CD4-positive, alpha-beta T cell treated with Interleukin-1 beta for 1 hour (primary cell): ENCODE data around the gene KCNC1.

Experiments used
- DNase-seq, 2 donors: peaks; one replicate each; pipeline ENCODE4 v3.0.0-alpha.2; 2020 to 2022

The KCNC1 gene

DNA sequence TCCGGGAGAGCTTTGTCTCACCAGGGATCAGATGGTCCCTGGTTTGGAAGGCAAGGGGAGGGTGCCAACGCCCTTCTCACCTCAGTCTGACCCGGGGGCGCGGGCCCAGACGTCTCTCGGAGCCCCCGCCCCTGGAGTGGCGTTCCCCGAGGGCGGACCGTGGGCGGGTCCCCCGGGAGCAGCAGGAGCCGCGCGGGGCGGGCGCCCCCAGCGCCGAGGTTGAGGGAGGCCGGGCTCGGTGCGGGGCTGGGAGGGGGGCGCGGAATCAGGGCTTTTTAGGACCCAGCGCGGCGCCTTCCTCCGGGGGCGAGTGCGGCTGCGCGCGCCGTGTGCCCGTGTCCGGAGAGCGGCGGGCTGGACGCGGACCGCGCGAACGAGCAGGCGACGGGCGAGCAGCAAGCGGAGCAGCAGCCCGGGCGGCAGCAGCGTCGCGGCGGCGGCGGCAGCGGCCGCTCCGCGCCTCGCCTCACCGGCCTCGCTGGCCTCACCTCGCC, at the start of gene KCNC1:
TSS of gene KCNC1 (plus strand) at position 364 of the 494 bp plus-strand sequence. CDS start 1,222 bp downstream, outside the sequence.
- no peak for DNase-seq

DNA sequence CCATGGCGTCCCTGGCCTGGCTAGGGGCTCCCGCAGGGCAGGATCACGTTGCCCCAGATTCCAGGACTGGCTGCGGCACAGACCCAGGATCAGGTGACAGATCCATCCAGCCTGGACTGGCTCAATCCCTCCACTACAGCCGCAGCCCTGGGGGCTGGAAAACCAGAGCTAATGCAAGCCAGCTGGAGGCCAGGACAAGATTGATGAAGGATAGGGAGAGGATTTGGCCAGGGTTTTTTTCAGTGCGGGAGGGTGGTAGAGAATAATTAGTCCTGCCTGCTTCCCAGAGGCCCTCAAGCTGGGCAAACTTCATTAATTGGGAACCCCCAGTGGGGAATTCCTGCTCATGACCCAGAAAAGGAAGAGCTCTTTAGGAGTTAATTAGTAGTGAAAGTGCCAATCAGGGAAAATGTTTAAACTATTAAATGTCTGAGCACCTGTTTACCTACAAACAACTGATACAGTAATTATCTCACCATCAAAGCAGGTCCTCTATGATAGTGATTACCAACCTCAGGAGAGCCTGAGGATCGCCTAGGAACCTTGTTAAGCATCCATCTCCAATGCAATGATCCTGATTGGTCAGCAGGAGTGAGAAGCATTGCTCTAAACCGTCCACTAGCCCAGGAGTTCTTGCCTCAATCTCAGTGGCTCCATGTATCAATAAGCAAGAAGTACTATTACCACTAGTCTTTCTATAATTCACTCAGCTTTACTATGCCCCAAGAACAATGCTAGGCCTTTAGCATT, 48.2 kb upstream of the KCNC1 start:
- DNase-seq: no peak

- no peak for DNase-seq
These were observed 46.5 kb upstream of the KCNC1 start for GRCh38 chr11:17687946-17688670.

- no peak for DNase-seq
These were observed 43.0 kb upstream of the KCNC1 start for GRCh38 chr11:17691550-17691949.

DNA sequence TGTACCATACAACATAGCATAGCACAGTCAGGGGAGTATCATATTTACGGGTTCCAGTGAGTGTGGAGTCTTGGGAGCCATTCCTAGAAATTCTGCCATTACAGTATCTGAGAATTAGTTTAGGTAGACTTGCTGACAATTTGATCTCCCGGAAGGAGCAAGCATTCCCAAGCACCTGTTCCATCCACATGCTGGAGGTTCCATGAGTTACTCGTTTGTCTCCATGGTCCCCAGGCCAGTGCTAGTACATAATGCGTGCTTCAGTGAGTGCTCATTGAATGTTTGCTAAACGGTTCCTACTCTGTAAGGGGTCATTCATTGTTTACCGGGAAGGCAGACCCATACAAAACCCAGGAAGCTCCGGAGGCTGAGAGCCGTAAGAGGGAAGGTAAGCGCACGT, 42.6 kb upstream of the KCNC1 start:
- no peak for DNase-seq

GRCh38 chr11:17692931-17693330, 41.6 kb upstream of the KCNC1 start:
- DNase-seq: no peak

GRCh38 chr11:17693531-17693930, 41.0 kb upstream of the KCNC1 start:
- no peak for DNase-seq

GRCh38 chr11:17694494-17695110, 40.0 kb upstream of the KCNC1 start:
- DNase-seq: no peak

DNA sequence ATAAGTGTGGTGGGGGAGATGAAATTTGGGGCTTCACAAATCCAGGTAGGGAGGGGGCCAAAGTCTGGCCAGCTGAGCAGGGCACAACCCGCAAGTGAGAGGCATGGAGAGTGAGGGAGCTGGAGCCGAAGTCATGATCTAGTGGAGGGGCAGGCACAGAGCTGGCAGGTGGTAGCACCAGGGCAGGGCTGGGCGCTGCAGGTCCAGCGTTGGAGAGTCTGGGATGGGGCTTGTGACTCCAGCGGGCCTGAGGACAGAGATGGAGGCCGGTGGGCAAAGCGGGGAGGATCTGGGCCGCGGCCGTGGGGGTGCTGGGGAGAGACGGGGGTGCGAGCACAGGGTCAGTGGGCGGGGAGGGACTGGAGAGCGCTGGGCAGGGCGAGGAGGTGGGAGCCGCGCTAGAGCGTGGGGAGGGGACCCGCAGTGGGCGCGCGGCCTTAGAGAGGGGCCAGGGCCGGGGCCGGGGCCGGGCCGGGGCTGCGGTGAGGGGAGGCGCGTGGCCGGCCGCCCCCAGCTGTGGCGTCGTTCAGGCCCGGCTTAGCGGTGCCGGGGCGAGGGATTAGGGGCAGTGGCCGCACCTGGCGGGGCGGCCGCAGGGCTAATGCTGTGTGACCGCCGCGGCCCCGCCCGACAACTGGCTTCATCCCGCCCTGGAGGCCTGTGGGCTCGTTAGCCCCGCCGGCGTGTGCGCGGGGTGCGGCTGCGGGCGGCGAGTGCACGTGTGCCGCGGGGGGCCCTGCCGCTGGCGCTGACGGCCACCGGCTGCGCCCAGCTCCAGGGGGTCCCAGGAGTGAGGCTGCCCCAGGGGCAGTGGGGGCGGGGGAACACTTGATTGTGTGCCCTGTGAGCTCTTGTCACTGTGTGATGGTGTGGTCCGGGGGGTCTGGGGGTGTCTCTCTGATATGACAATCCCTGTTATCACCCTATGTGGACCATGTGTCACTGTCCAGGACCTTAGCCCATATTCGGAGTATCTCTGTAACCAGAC, 38.8 kb upstream of the KCNC1 start:
- no peak for DNase-seq

DNA sequence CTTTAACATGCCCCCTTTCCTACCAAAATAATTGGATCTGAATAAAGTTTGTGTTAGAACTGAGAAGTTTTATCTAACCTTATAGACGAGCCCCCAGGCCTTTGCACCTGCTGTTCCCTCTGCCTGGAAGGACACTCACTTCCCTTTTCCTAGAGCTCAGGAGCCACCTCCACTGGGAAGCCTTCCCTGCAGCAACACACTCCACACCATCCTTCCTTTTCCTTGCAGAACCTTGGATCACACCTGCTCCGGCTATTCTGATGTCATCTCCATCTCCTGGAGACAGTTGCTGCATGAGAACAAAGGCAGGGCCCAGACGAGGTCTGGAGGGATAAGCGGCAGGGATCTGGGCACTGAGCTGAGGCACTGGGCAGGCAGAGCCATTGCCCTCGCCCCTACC, 37.8 kb upstream of the KCNC1 start:
- DNase-seq: no peak

DNA sequence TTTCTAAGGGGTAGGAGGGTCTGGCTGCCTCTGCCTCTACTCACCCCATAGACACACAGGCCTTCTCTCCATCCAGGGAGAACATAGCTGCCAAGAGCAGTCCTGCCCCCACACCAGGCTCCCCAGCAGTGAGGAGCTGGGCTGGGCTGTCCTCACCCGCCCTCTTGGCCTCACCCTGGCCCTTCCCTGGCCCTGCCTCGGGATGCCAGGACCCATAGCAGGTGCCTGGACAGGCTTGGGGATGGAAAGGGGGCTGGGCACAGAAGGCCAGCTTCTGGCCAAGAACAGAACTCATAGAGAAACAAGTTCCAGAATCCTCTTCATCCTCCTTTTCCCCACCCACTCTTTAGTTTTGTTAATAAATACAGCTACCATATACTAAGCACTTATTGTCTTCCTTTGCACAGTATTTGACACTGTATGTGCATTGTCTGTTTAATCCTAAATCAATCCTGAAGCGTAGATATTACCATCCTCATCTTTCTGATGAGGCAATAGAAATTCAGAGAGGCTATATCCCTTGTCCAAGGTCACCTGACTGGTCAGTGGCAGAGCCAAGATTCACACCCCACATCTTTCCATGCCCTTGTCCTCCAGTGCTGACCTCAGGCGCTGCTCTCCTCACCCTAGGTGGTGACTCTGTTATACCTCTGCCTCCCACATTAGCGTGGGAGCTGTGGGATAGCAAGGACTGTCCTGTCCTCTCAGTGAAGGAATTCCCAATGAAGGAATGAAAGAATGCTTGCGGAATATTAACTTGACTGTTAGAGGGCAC, 37.2 kb upstream of the KCNC1 start:
- no peak for DNase-seq

DNA sequence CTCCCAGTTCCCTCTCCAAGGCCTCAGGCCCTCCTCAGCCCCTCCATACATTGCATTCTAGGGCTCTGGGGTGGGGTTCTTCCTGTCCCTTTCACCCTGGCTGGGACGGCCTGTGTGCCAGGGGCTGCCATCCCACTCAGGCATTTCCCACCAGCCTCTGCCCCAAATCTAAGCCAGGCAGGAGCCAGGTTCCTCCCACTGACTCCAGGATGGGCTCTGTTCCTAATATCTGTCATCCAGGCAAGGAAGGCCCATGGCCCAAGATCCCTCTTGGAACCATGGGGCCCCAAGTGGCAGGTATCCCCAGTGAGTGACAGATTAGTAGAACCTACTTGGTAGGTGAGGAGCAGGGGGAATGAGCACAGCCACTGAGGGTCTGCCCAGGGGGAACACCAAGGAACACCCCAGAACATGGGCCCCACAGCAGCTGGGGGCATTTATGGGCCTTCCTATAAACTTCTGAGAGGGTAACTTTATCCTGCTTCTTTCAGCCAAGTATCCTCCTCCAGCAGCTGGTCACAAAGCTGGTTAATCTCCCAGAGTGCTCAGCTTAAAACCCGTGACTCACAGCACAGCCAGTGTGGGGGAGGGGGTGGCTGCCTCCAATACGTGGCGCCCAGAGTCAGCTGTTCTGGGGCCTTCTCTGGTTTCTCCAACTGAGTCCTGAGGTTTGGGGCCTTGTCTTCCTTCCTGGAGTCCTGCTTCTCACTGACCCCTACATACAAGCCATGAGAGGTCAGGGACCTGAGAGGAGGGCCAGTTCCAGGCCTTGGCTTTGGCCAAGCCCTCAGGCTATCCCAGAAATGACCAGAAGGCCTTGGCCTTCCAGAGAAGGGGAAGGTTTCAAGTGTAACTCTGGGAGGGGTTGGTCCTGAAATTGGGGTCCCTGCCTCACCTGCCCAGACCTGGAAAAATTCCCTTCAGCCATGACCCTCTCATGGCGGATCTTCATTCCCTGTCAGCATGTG, 35.1 kb upstream of the KCNC1 start:
- DNase-seq: no peak

DNA sequence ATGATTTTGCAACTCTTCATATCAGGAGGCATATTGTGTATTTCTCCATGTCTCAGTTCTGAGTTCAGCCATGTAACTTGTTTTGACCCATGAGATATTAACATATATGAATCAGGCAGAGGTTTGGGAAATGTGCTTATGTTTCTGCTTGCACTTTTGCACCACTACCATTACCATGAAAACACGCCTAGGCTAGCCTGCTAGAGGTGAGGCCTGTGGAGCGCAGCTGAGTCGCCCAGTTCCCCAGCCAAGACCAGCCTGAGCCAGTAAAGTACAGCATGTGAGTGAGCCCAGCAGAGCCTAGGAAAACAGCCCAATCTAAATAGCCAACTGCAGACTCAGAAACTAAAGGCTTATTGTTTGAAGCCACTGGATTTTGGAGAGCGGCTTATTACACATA, 33.6 kb upstream of the KCNC1 start:
- no peak for DNase-seq

- DNase-seq: no peak
These were observed 31.7 kb upstream of the KCNC1 start for GRCh38 chr11:17702876-17703275.

- no peak for DNase-seq
These were observed 30.6 kb upstream of the KCNC1 start for GRCh38 chr11:17703951-17704350.

GRCh38 chr11:17707830-17708229, 26.8 kb upstream of the KCNC1 start:
- DNase-seq: no peak

- DNase-seq: no peak
These were observed 22.7 kb upstream of the KCNC1 start for GRCh38 chr11:17711836-17712235.

DNA sequence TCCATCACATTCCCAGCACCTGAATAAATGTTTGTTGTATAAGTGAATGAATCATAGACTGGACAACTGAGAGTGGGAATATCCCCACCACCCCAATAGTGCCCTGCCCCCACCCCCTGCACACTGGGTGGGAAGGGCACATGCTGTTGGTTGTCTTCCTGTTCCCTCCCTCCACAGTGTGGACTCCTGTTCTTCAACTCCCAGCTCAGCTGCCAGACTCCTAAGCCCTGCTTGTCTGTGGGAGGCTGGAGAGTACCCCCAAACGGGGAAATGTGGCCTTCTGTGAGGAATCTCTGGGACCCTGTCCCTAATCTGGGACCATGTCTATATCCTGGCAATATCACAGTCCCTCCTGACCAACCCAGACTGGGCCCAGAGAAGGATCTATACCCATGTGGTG, 20.7 kb upstream of the KCNC1 start:
- no peak for DNase-seq

DNA sequence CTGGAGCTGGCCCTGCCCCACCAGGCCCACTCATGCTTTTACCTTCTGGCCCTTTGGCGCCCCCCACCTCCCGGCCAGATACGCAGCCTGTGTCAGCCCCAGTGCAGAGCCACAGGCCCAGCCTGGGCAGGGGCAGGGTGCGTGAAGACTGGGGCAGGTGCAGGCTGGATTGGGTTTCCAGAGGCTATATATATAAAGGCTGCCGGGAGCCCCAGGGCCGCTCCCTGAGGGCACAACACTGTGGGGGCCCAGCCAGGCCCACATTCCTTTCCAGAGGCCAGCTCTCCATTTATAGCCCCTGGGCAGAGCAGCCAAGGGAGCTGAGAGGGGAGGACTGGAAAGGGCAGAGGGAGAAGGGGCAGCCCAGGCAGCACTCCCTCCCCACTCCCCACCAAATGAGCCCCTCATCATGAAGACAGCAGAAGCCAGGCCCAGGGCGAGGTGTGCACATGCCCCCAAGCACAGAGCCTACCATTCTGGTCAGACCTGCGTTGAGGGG, 20.2 kb upstream of the KCNC1 start:
- no peak for DNase-seq

DNA sequence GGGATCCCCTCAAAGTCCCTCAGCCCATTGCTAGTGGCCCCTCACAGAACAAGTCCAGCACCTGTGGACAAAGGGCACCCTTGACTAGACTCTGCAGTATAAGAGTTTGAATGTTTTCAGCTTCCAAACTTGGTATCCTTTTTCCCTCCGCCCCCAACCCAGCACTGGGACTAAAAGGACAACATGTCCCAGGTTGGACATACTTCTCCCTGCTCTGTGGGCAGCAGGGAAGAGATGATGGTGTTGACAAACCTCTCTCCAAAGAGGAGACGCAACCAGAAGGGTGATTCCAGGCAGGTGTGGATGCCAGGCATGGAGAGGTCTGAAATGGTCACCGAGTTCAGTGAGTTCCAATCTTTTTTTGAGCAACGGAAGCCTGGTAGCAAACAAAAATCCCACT, 19.7 kb upstream of the KCNC1 start:
- no peak for DNase-seq
